Uterus (tissue), 4 donors: ENCODE measurements around the gene TRIO. TPM values are rescaled to one million over a fixed set of nuclear protein-coding genes. Genes with fewer than 3 reads are reported as not detected.

ENCODE experiments used
- DNase-seq, 2 donors: peaks; one replicate each; pipeline ENCODE4 v3.0.0-alpha.2; 2019 to 2020
- H3K27ac ChIP-seq, 2 donors: fragments of 200-600 bp; sonication (generic); 1 replicate in 1 of 2; 2 replicates in 1 of 2; pipeline ENCODE4 v1.5.1; 2016 to 2018
- H3K27me3 ChIP-seq, 2 donors: fragments of 200-600 bp; sonication (generic); one replicate each; pipeline ENCODE4 v1.5.1; 2018 to 2019; ENCODE audit warnings: control low read depth in 1 of 2
- H3K36me3 ChIP-seq, 2 donors: fragments of 200-600 bp; sonication (generic); one replicate each; pipeline ENCODE4 v1.5.1; 2019; ENCODE audit warnings: control low read depth in 1 of 2
- H3K4me1 ChIP-seq, 2 donors: fragments of 200-600 bp; sonication (generic); one replicate each; pipeline ENCODE4 v1.5.1; 2018 to 2019; ENCODE audit warnings: control low read depth in 1 of 2
- H3K4me3 ChIP-seq, 2 donors: fragments of 200-600 bp; sonication (generic); 1 replicate in 1 of 2; 2 replicates in 1 of 2; pipeline ENCODE4 v1.5.1; 2018 to 2019; ENCODE audit warnings: mild to moderate bottlenecking in 1 of 2
- H3K9me3 ChIP-seq, 2 donors: fragments of 200-600 bp; sonication (generic); one replicate each; pipeline ENCODE4 v1.5.1; 2019; ENCODE audit warnings: control low read depth in 1 of 2
- POLR2A ChIP-seq, 2 donors: fragments of 450-650 bp; IDR thresholded peaks; one replicate each; pipeline ENCODE4 v1.6.1; 2016; ENCODE audit warnings: antibody characterized with exemption in 2 of 2, mild to moderate bottlenecking in 1 of 2, moderate library complexity in 1 of 2
- intact Hi-C: fragments of 100-400 bp; cut with DNase I; formaldehyde crosslinking; loops from one replicate; pipeline ENCODE4 v1.15.1; 2023; ENCODE audit warnings: low total_unique reads
- total RNA-seq, 4 donors: library from RNA; depleted of rRNA in 3 of 4; stranded (reverse); fragments of >200 nt in 3 of 4; gene quantifications; one replicate each; pipeline versions ENCODE4 v1.1.0 to v1.2.4, GENCODE V29; 2014 to 2023
- TF ChIP-seq, protein P1 (sequence below), 4 experiments: fragments of 200-600 bp in 2 of 4; fragments of 450-650 bp in 2 of 4; sonication (generic) in 2 of 4; IDR thresholded peaks; one replicate each; pipeline ENCODE4 v1.5.1; 2016 to 2019; ENCODE audit warnings: antibody characterized with exemption in 4 of 4, mild to moderate bottlenecking in 2 of 4, moderate library complexity in 1 of 4
- donor health status: DM: yes; HTN: yes; CAD: no.

Gene TRIO
- total RNA-seq, 4 donors from 2014 or later, result 93.5 to 234 (median 207) TPM

DNA sequence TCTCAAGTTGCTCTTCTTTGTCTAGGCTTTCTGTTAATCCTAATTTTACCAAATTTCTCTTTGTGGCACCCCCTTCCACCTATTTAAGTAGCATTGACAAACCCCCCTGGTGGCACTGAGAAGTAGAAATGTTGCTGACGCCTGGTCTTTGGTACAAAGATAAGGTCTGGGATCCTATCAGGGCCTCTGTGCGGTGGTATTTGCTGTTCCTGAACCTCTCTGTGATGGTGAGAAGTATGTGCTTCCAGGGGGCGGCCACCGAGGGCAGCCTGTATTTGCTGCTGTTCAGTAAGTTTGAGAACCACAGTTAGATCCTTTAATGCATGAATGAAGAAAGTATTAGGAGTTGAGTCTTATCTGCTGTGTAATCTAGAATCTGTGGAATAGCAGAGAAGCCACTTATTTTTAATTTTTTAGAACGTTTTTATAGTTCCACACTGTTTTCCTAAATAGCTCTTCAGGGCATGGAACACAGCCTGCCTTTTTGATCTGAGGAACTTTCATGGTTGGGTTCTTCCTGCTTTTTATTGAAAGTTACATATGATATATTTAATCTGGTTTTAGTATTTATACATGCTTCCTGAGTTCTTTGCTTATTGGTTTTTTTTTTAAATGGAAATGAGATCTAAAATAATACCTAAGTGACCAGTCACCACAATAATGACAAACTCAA, 124.2 kb downstream of the TRIO start:
- H3K27ac ChIP-seq, result no peak overlapping the region
- intact Hi-C loops, result loop anchor here (5.0 kb wide), 1 partner anchor 125 kb away; the partner anchor contains the start of gene TRIO
- TF ChIP-seq, protein P1, sequence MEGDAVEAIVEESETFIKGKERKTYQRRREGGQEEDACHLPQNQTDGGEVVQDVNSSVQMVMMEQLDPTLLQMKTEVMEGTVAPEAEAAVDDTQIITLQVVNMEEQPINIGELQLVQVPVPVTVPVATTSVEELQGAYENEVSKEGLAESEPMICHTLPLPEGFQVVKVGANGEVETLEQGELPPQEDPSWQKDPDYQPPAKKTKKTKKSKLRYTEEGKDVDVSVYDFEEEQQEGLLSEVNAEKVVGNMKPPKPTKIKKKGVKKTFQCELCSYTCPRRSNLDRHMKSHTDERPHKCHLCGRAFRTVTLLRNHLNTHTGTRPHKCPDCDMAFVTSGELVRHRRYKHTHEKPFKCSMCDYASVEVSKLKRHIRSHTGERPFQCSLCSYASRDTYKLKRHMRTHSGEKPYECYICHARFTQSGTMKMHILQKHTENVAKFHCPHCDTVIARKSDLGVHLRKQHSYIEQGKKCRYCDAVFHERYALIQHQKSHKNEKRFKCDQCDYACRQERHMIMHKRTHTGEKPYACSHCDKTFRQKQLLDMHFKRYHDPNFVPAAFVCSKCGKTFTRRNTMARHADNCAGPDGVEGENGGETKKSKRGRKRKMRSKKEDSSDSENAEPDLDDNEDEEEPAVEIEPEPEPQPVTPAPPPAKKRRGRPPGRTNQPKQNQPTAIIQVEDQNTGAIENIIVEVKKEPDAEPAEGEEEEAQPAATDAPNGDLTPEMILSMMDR (IDR thresholded peaks at IDR 0.05), result no peak
- TF ChIP-seq POLR2A (IDR thresholded peaks at IDR 0.05), result no peak
- H3K4me1 ChIP-seq, result peaks cover 12 to 18% of the 10 kb centered on the region in 2 donors
- no peak overlapping the region for H3K4me3 ChIP-seq
- H3K9me3 ChIP-seq, result no peaks in the 10 kb centered on the region
- no peaks in the 10 kb centered on the region for H3K36me3 ChIP-seq
- no peaks in the 10 kb centered on the region for H3K27me3 ChIP-seq
- no peak for DNase-seq

DNA sequence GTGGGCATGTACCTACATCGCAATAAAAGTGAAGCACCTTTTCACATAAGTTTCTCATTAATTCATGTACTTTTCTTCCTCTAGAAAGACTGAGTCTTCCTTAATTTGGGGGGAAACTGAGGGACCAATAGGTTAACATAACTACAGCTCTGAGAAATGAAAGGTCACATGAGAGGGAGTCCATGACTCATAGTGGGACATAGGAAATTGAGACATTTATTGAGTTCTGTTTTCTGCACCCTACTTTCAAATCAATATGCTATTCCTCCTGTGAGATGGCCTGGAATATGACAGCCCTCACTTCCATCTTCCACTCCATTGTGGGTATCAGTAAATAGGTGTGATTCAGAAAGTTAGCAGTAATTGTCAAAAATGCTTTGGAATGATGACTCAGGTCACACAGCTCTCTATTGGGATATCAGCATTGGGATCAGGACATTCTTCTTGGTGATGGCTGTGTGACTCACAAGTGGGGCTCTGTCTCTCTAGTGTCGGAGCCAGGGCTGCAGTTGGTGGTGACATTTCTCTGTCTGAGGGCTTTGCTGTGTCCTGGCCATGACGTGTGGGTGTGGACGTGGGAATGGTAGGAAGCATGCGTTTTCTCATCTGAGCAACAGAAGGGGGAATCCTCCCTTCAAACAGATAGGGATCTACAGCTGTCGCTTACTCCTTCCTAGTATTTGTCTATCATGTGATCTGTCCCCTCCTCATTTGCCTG, 125.0 kb downstream of the TRIO start:
- TF ChIP-seq, protein P1 (IDR thresholded peaks at IDR 0.05), result no peak
- no peak for TF ChIP-seq POLR2A (IDR thresholded peaks at IDR 0.05)
- Histone ChIP-seq H3K27ac (peak overlapping the region; percentile 50 to 68), H3K9me3 (no peaks in the 10 kb centered on the region), H3K27me3 (no peaks in the 10 kb centered on the region), H3K4me1 (peaks cover 12 to 18% of the 10 kb centered on the region in 2 donors), H3K4me3 (no peak overlapping the region), H3K36me3 (no peaks in the 10 kb centered on the region)
- no peak for DNase-seq
- intact Hi-C loops, result loop anchor here (5.0 kb wide), 1 partner anchor 126 kb away; the partner anchor contains the start of gene TRIO

DNA sequence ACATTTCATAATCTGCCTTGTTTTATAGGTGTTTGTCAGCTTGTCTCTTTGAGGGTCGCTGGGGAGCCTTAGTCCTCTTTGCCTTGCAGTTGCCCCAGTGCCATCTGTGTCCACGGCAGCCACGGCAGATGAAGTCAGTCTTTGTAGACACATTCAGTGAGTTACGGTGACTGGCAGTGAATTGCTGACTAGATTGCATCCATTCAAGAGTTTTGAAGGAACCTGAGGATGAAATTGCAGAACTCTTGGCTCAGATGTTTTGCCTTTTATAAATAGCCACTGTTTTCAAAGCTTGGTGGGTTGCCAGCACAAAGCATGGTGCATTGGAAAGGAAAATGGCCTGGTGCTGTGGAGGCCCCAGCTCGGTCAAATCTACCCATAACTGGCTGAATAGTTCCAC, 125.6 kb downstream of the TRIO start:
- no peaks in the 10 kb centered on the region for H3K36me3 ChIP-seq
- DNase-seq, result peak in 1 of 2 donors; percentile 43
- no peaks in the 10 kb centered on the region for H3K27me3 ChIP-seq
- no peak overlapping the region for H3K4me3 ChIP-seq
- no peaks in the 10 kb centered on the region for H3K9me3 ChIP-seq
- peaks cover 12 to 18% of the 10 kb centered on the region in 2 donors for H3K4me1 ChIP-seq
- H3K27ac ChIP-seq, result peak overlapping the region; percentile 50 to 68
- TF ChIP-seq, protein P1 (IDR thresholded peaks at IDR 0.05), result no peak
- no peak for TF ChIP-seq POLR2A (IDR thresholded peaks at IDR 0.05)
- intact Hi-C loops, result loop anchor here (5.0 kb wide), 1 partner anchor 126 kb away; the partner anchor contains the start of gene TRIO

DNA sequence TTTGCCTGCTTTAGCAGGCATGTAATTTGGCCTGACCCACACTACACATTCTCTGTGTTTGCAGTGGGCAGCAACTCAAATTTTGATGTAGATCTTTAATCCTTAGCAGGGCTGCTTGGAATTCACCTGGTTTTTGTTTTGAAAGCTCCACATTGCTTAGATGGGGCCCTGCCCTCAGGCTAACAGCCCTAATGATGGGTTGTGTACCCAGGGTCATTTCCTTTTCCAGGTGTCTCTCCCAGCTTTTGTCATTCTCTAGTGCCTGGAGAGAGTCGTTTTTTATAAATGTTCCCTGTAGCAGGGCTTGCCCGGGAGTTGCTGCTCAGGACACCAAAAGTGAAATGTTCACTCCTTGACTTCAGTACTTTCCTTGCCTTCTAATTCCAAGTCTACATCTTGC, 126.3 kb downstream of the TRIO start:
- Histone ChIP-seq H3K36me3 (no peaks in the 10 kb centered on the region), H3K4me1 (peaks cover 12 to 18% of the 10 kb centered on the region in 2 donors), H3K27ac (peak overlapping the region; percentile 50 to 68), H3K9me3 (no peaks in the 10 kb centered on the region), H3K4me3 (no peak overlapping the region), H3K27me3 (no peaks in the 10 kb centered on the region)
- intact Hi-C loops, result loop anchor here (5.0 kb wide), 1 partner anchor 127 kb away; the partner anchor contains the start of gene TRIO
- no peak for TF ChIP-seq POLR2A (IDR thresholded peaks at IDR 0.05)
- TF ChIP-seq, protein P1 (IDR thresholded peaks at IDR 0.05), result no peak
- no peak for DNase-seq

DNA sequence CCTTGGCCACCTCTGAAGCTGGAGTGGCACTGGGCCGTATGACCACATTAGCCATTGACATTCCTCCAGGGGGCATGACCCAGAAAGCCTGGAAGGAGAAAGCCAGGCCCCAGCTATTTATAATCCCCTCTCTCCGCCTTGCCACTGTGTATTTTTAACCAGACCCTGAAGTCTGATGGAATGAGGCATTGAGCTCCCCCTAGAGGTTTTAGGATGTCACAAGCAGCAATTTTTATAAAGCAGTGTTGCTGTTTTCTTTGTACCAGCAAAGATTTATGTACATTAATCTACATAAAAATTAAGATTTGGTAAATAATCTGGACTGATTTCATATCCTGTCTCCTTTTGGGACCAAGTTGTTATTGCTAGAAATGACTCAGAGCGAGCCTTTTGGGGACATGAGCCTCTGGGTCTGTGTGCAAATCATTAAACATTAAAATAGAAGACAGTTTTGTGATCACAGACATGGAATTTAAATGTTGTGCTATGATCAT, 127.1 kb downstream of the TRIO start:
- TF ChIP-seq, protein P1 (IDR thresholded peaks at IDR 0.05), result peak; percentile 81 to 87 (median 84)
- TF ChIP-seq POLR2A (IDR thresholded peaks at IDR 0.05), result no peak
- no peak overlapping the region for H3K4me3 ChIP-seq
- H3K27ac ChIP-seq, result peak overlapping the region; percentile 50 to 68
- peaks cover 12 to 18% of the 10 kb centered on the region in 2 donors for H3K4me1 ChIP-seq
- H3K27me3 ChIP-seq, result no peaks in the 10 kb centered on the region
- no peaks in the 10 kb centered on the region for H3K9me3 ChIP-seq
- DNase-seq, result peak; percentile 42
- intact Hi-C loops, result no loop called here
- no peaks in the 10 kb centered on the region for H3K36me3 ChIP-seq
